ENCODE data around the gene LRRN4.

GRCh38 chr20:6067763-6068318 lies 14.0 kb upstream of the LRRN4 start:
- no peak for TF ChIP-seq CTCF (IDR thresholded peaks at IDR 0.05; ENCODE audit: low read depth, low read length, missing input control)
- no peak for TF ChIP-seq EGR1 (IDR thresholded peaks at IDR 0.05; ENCODE audit: low read depth in 2 of 2)
- TF ChIP-seq REST (IDR thresholded peaks at IDR 0.05), result no peak
- TF ChIP-seq SP1 (IDR thresholded peaks at IDR 0.05), result peak; percentile 72
- TF ChIP-seq GABPA (IDR thresholded peaks at IDR 0.05 in 1 of 2, conservative IDR thresholded peaks at IDR 0.05 in 1 of 2), result no peak
- TF ChIP-seq ATF3 (IDR thresholded peaks at IDR 0.05), result no peak

Data from liver (tissue), 3 donors.